Measurements from ENCODE around the gene SPINK8.

DNA sequence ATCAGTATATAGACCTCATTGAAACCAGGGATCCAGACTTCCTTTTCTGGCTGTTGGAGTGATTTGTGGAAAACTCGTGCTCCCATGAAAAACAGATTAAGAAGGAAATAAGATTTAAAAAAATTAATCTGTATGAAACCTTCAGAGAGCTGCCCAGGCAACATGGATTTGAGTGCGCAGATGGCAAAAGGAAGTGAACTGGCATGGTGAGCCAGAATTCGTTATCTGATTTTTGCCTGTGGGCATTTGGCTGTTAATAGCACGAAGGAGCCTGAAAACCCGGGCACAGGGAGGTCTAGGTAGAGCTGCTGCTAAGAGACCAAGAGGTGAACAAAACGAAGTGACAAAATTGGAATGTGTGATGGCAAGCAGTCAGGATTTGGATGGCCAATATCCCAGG is 19.1 kb upstream of the SPINK8 start:
- TF ChIP-seq SIN3A (IDR thresholded peaks at IDR 0.05; ENCODE audit: borderline replicate concordance, insufficient read depth, low read length): no peak
- TF ChIP-seq, protein P1, sequence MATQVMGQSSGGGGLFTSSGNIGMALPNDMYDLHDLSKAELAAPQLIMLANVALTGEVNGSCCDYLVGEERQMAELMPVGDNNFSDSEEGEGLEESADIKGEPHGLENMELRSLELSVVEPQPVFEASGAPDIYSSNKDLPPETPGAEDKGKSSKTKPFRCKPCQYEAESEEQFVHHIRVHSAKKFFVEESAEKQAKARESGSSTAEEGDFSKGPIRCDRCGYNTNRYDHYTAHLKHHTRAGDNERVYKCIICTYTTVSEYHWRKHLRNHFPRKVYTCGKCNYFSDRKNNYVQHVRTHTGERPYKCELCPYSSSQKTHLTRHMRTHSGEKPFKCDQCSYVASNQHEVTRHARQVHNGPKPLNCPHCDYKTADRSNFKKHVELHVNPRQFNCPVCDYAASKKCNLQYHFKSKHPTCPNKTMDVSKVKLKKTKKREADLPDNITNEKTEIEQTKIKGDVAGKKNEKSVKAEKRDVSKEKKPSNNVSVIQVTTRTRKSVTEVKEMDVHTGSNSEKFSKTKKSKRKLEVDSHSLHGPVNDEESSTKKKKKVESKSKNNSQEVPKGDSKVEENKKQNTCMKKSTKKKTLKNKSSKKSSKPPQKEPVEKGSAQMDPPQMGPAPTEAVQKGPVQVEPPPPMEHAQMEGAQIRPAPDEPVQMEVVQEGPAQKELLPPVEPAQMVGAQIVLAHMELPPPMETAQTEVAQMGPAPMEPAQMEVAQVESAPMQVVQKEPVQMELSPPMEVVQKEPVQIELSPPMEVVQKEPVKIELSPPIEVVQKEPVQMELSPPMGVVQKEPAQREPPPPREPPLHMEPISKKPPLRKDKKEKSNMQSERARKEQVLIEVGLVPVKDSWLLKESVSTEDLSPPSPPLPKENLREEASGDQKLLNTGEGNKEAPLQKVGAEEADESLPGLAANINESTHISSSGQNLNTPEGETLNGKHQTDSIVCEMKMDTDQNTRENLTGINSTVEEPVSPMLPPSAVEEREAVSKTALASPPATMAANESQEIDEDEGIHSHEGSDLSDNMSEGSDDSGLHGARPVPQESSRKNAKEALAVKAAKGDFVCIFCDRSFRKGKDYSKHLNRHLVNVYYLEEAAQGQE (IDR thresholded peaks at IDR 0.05; ENCODE audit: insufficient read depth in 1 of 2, low read depth in 2 of 2, low read length in 2 of 2): no peak
- TF ChIP-seq POLR2AphosphoS5 (IDR thresholded peaks at IDR 0.05; ENCODE audit: low read depth, low read length): no peak

Measured in PFSK-1 (cell line).